H1 (cell line): ENCODE data around the gene FOXA2. TPM values are rescaled to one million over a fixed set of nuclear protein-coding genes. Genes with fewer than 3 reads are reported as not detected.

ENCODE experiments used
- CTCF ChIA-PET: fragments of 300-600 bp; sonication (Branson Sonifier 250); formaldehyde crosslinking; loops from one replicate; lab custom pipeline; 2021; ENCODE audit not compliant: partially characterized antibody; lab: Charles Lee
- POLR2A ChIA-PET: fragments of 300-600 bp; sonication (Branson Sonifier 250); formaldehyde crosslinking; loops from one replicate; lab custom pipeline; 2021; ENCODE audit warnings: inconsistent platforms; ENCODE audit not compliant: partially characterized antibody; lab: Charles Lee
- DNase-seq, 2 experiments: peaks; one replicate each; pipeline versions ENCODE4 v3.0.0 to v3.0.0-alpha.2; 2010 to 2022; ENCODE audit warnings: low spot score in 2 of 2, low read depth in 1 of 2, mixed read lengths in 1 of 2
- FAIRE-seq: peaks from 2 replicates; lab custom pipeline; 2011; peaks lifted over from hg19 to GRCh38; lab: Jason Lieb, UNC
- H2AFZ ChIP-seq: 2 replicates; pipeline ENCODE4 v1.8.1; 2012; ENCODE audit warnings: low read length, inconsistent platforms
- H2AK5ac ChIP-seq: 2 replicates; pipeline ENCODE4 v1.6.1; 2013; ENCODE audit warnings: low read depth, low read length
- H2BK120ac ChIP-seq: replicated peaks from 2 replicates; pipeline ENCODE3; 2013; ENCODE audit warnings: low read depth, low read length, inconsistent platforms
- H2BK12ac ChIP-seq: 2 replicates; pipeline ENCODE4 v1.6.1; 2013; ENCODE audit warnings: low read depth, low read length
- H2BK15ac ChIP-seq: 2 replicates; pipeline ENCODE4 v1.6.1; 2013; ENCODE audit warnings: low read length
- H2BK20ac ChIP-seq: 2 replicates; pipeline ENCODE4 v1.6.1; 2013; ENCODE audit warnings: low read length
- H2BK5ac ChIP-seq: 2 replicates; pipeline ENCODE4 v1.6.1; 2013; ENCODE audit warnings: low read depth, low read length
- H3K14ac ChIP-seq: 2 replicates; pipeline ENCODE4 v1.6.1; 2013; ENCODE audit warnings: inconsistent platforms; ENCODE audit not compliant: insufficient read length
- H3K18ac ChIP-seq: 2 replicates; pipeline ENCODE4 v1.6.1; 2013; ENCODE audit warnings: low read length; ENCODE audit errors: extremely low read depth
- H3K23ac ChIP-seq: 2 replicates; pipeline ENCODE4 v1.6.1; 2013; ENCODE audit warnings: inconsistent platforms; ENCODE audit not compliant: insufficient read length
- H3K23me2 ChIP-seq: 2 replicates; pipeline ENCODE4 v1.6.1; 2013; ENCODE audit warnings: low read depth, low read length
- H3K27ac ChIP-seq: 2 replicates; pipeline ENCODE4 v1.6.1; 2011; ENCODE audit warnings: low read depth, low read length, inconsistent platforms
- H3K27me3 ChIP-seq, 4 experiments: replicated peaks in 1 of 4; 1 replicate in 1 of 4; 2 replicates in 3 of 4; pipeline versions ENCODE4 v1.6.1 to v1.8.1; 2011 to 2013; ENCODE audit warnings: low read length in 3 of 4, mild to moderate bottlenecking in 3 of 4, inconsistent platforms in 2 of 4, mixed read lengths in 2 of 4, moderate library complexity in 1 of 4; ENCODE audit not compliant: control insufficient read depth in 3 of 4, insufficient read depth in 3 of 4; ENCODE audit errors: extremely low read depth in 1 of 4
- H3K36me3 ChIP-seq, 4 experiments: 2 replicates each; pipeline versions ENCODE4 v1.6.1 to v1.8.1; 2011 to 2013; ENCODE audit warnings: mild to moderate bottlenecking in 4 of 4, low read length in 3 of 4, moderate library complexity in 2 of 4, control low read depth in 1 of 4, inconsistent platforms in 1 of 4; ENCODE audit not compliant: insufficient read depth in 4 of 4, control insufficient read depth in 2 of 4
- H3K4ac ChIP-seq: replicated peaks from 2 replicates; pipeline ENCODE3; 2013; ENCODE audit warnings: low read length, low read depth, mixed read lengths, inconsistent platforms; ENCODE audit not compliant: insufficient read length
- H3K4me1 ChIP-seq, 4 experiments: replicated peaks in 1 of 4; 1 replicate in 1 of 4; 2 replicates in 3 of 4; pipeline versions ENCODE4 v1.6.1 to v1.8.1; 2011 to 2013; ENCODE audit warnings: low read length in 3 of 4, inconsistent platforms in 2 of 4, mixed read lengths in 1 of 4; ENCODE audit not compliant: insufficient read depth in 4 of 4, control insufficient read depth in 3 of 4
- H3K4me2 ChIP-seq, 2 experiments: 2 replicates each; pipeline versions ENCODE4 v1.6.1 to v1.8.1; 2011 to 2013; ENCODE audit warnings: low read depth in 2 of 2, low read length in 2 of 2, control low read depth in 1 of 2, inconsistent platforms in 1 of 2, mild to moderate bottlenecking in 1 of 2; ENCODE audit not compliant: insufficient read depth in 1 of 2
- H3K4me3 ChIP-seq, 4 experiments: fragments of 200-600, 300-600 bp in 1 of 4; sonication (generic), shearing (Covaris generic), sonication (Bioruptor Twin) in 1 of 4; 2 replicates each; pipeline versions ENCODE4 v1.5.1 to v1.8.1; 2011 to 2016; ENCODE audit warnings: low read length in 4 of 4, low read depth in 3 of 4, control low read depth in 2 of 4, inconsistent platforms in 2 of 4, mild to moderate bottlenecking in 2 of 4, mixed read lengths in 1 of 4, moderate library complexity in 1 of 4; ENCODE audit not compliant: insufficient read depth in 2 of 4; ENCODE audit errors: extremely low read depth in 1 of 4
- H3K56ac ChIP-seq: replicated peaks from 2 replicates; pipeline ENCODE3; 2013; ENCODE audit warnings: low read depth, mild to moderate bottlenecking, mixed read lengths, low read length, inconsistent platforms; ENCODE audit not compliant: insufficient read length
- H3K79me1 ChIP-seq: 2 replicates; pipeline ENCODE4 v1.6.1; 2013; ENCODE audit warnings: low read depth, low read length, control low read depth
- H3K79me2 ChIP-seq, 2 experiments: 2 replicates each; pipeline versions ENCODE4 v1.6.1 to v1.8.1; 2012 to 2013; ENCODE audit warnings: low read length in 2 of 2, mild to moderate bottlenecking in 2 of 2, inconsistent platforms in 1 of 2; ENCODE audit not compliant: insufficient read depth in 2 of 2, control insufficient read depth in 1 of 2
- H3K9ac ChIP-seq, 4 experiments: replicated peaks in 1 of 4; 1 replicate in 1 of 4; 2 replicates in 3 of 4; pipeline versions ENCODE4 v1.6.1 to v1.8.1; 2011 to 2013; ENCODE audit warnings: low read depth in 3 of 4, low read length in 3 of 4, control low read depth in 2 of 4, mild to moderate bottlenecking in 2 of 4, moderate library complexity in 2 of 4, inconsistent platforms in 1 of 4; ENCODE audit errors: extremely low read depth in 1 of 4
- H3K9me3 ChIP-seq, 2 experiments: 2 replicates each; pipeline versions ENCODE4 v1.6.1 to v1.8.1; 2012 to 2013; ENCODE audit warnings: mild to moderate bottlenecking in 2 of 2, moderate library complexity in 2 of 2, control low read depth in 1 of 2, inconsistent platforms in 1 of 2, low read depth in 1 of 2, low read length in 1 of 2, mixed read lengths in 1 of 2; ENCODE audit not compliant: insufficient read depth in 2 of 2
- H4K20me1 ChIP-seq, 2 experiments: replicated peaks in 1 of 2; 2 replicates each; pipeline versions ENCODE3 to v1.8.1; 2011 to 2013; ENCODE audit warnings: inconsistent platforms in 2 of 2, low read length in 2 of 2, mild to moderate bottlenecking in 1 of 2; ENCODE audit not compliant: insufficient read depth in 2 of 2, control insufficient read depth in 1 of 2
- H4K5ac ChIP-seq: 2 replicates; pipeline ENCODE4 v1.6.1; 2013; ENCODE audit warnings: low read length, low read depth, mixed read lengths, inconsistent platforms; ENCODE audit not compliant: insufficient read length
- H4K8ac ChIP-seq: 2 replicates; pipeline ENCODE4 v1.8.0; 2013; ENCODE audit warnings: mild to moderate bottlenecking, moderate library complexity, low read length, inconsistent platforms; ENCODE audit not compliant: insufficient read depth; ENCODE audit errors: extremely low read depth
- H4K91ac ChIP-seq: replicated peaks from 2 replicates; pipeline ENCODE3; 2013; ENCODE audit warnings: low read length, mixed read lengths, inconsistent platforms; ENCODE audit not compliant: insufficient read length
- ATF2 ChIP-seq: IDR thresholded peaks from 2 replicates; pipeline ENCODE4 v1.6.1; 2012; ENCODE audit warnings: low read length, inconsistent platforms
- CHD1 ChIP-seq: IDR thresholded peaks from 2 replicates; pipeline ENCODE4 v1.6.1; 2012; ENCODE audit warnings: low read depth, low read length, improper control_type of control experiment
- CHD2 ChIP-seq: IDR thresholded peaks from 2 replicates; pipeline ENCODE4 v1.6.1; 2012; ENCODE audit warnings: low read length, improper control_type of control experiment
- CTBP2 ChIP-seq: IDR thresholded peaks from 2 replicates; pipeline ENCODE4 v1.7.0; 2011; ENCODE audit warnings: borderline replicate concordance, mild to moderate bottlenecking, moderate library complexity, mixed read lengths, low read length; ENCODE audit not compliant: insufficient read depth, insufficient read length
- EZH2 ChIP-seq: fragments of 200-600 bp; sonication (generic); IDR thresholded peaks from 2 replicates; pipeline ENCODE4 v1.7.1; 2012; ENCODE audit warnings: low read depth, mild to moderate bottlenecking, moderate library complexity, low read length, inconsistent platforms; ENCODE audit not compliant: severe bottlenecking
- HDAC2 ChIP-seq, 2 experiments: fragments of 300-600 bp in 1 of 2; sonication (generic) in 1 of 2; IDR thresholded peaks; 2 replicates each; pipeline ENCODE4 v1.6.1; 2011 to 2012; ENCODE audit warnings: low read depth in 2 of 2, low read length in 2 of 2, mild to moderate bottlenecking in 2 of 2, moderate library complexity in 2 of 2, borderline replicate concordance in 1 of 2, inconsistent platforms in 1 of 2
- KDM1A ChIP-seq: fragments of 200-600, 300-600 bp; sonication (generic); IDR thresholded peaks from 2 replicates; pipeline ENCODE4 v1.7.1; 2016; ENCODE audit warnings: mild to moderate bottlenecking, low read length, borderline replicate concordance
- PHF8 ChIP-seq: fragments of 200-600 bp; sonication (generic); conservative IDR thresholded peaks from 2 replicates; pipeline ENCODE4 v1.7.1; 2012; ENCODE audit warnings: low read depth, mild to moderate bottlenecking, inconsistent platforms, low read length, moderate library complexity
- POU5F1 ChIP-seq: IDR thresholded peaks from 2 replicates; pipeline ENCODE4 v1.6.1; 2011; ENCODE audit warnings: low read depth, mild to moderate bottlenecking, low read length, moderate library complexity
- RNF2 ChIP-seq: fragments of 200-900, 300-1000 bp; sonication (generic); IDR thresholded peaks from 2 replicates; pipeline ENCODE4 v1.7.1; 2016; ENCODE audit warnings: borderline replicate concordance, low read depth, mild to moderate bottlenecking, antibody characterized with exemption, low read length; ENCODE audit not compliant: poor library complexity, severe bottlenecking; ENCODE audit errors: missing control alignments
- TAF1 ChIP-seq: IDR thresholded peaks from 2 replicates; pipeline ENCODE4 v1.6.1; 2011; ENCODE audit warnings: mild to moderate bottlenecking, low read depth, low read length
- WGBS, 2 experiments: shearing (Covaris generic) in 1 of 2; methylation state at CpG; one replicate each; pipeline versions ENCODE4 v1.1.6 to v1.1.7; 2013 to 2015; ENCODE audit warnings: low lambda C conversion rate in 2 of 2, mixed read lengths in 2 of 2, inconsistent platforms in 1 of 2, low coverage in 1 of 2, missing lambda C conversion rate in 1 of 2; ENCODE audit not compliant: insufficient replicate concordance in 2 of 2, insufficient coverage in 1 of 2, insufficient read length in 1 of 2; ENCODE audit errors: extremely low coverage in 1 of 2, missing lambda C conversion rate in 1 of 2; 5-methylcytosine and 5-hydroxymethylcytosine counted together
- polyA plus RNA-seq, 7 experiments: library from polyadenylated mRNA; depleted of rRNA in 3 of 7; stranded (reverse) in 5 of 7; unstranded in 2 of 7; fragments of >200 nt in 5 of 7; fragments of 200-250 nt in 2 of 7; gene quantifications; 1 replicate in 5 of 7; 2 replicates in 1 of 7; 4 replicates in 1 of 7; pipeline versions ENCODE4 v1.2.1 to v1.2.3, GENCODE V29; 2011 to 2013; ENCODE audit warnings: missing spikeins in 2 of 7, mixed read lengths in 2 of 7
- total RNA-seq: library from RNA; stranded (reverse); fragmentation: NEBNext Ultra II Directional; extraction: Animal tissue kit (Norgen Biotek cat#: 25700); gene quantifications from 2 replicates; pipeline ENCODE4 v1.2.1, GENCODE V29; 2021

The FOXA2 gene
- total and polyA plus RNA-seq, 2 of the 8 experiments (the other 6 are each of a cell fraction or from before 2014, with no cell fraction given) = not detected

- FAIRE-seq = no peak
- H2BK12ac ChIP-seq = no peak overlapping the region
These were observed 43.5 kb downstream of the FOXA2 start for GRCh38 chr20:22540832-22541231.

More at GRCh38 chr20:22540832-22541231, 43.5 kb downstream of the FOXA2 start:
- Histone ChIP-seq H3K27me3 (no peaks in the 10 kb centered on the region), H3K23ac (no peak overlapping the region), H3K18ac (no peak overlapping the region), H3K4ac (no peak overlapping the region), H3K23me2 (peaks cover 3% of the 10 kb centered on the region; the same call in 1 of the 2 replicates), H3K79me1 (no peaks in the 10 kb centered on the region), H2AK5ac (no peak overlapping the region), H3K9ac (no peak overlapping the region), H2BK120ac (no peak overlapping the region), H3K27ac (no peak overlapping the region), H3K14ac (no peak overlapping the region), H4K91ac (no peak overlapping the region), H3K56ac (no peak overlapping the region), H3K4me2 (no peak overlapping the region), H3K4me1 (no peaks in the 10 kb centered on the region), H2AFZ (no peak overlapping the region), H2BK15ac (no peak overlapping the region), H4K20me1 (no peaks in the 10 kb centered on the region), H3K9me3 (no peaks in the 10 kb centered on the region), H3K36me3 (no peaks in the 10 kb centered on the region), H3K79me2 (no peaks in the 10 kb centered on the region), H4K5ac (no peak overlapping the region), H3K4me3 (no peak overlapping the region), H2BK5ac (no peak overlapping the region), H2BK20ac (no peak overlapping the region), H4K8ac (no peak overlapping the region)
- ChIA-PET CTCF (no interaction called here), POLR2A (no interaction called here)
- no peak for DNase-seq
- TF ChIP-seq RNF2 = no peak
- no peak for TF ChIP-seq HDAC2 (IDR thresholded peaks at IDR 0.05; ENCODE audit: borderline replicate concordance in 1 of 2, low read depth in 2 of 2, low read length in 2 of 2)
- TF ChIP-seq ATF2 = no peak
- no peak for TF ChIP-seq KDM1A
- no peak for TF ChIP-seq TAF1
- TF ChIP-seq CHD1 = no peak
- no peak for TF ChIP-seq CHD2
- TF ChIP-seq EZH2 = no peak
- no peak for TF ChIP-seq POU5F1
- TF ChIP-seq CTBP2 = no peak
- TF ChIP-seq PHF8 = no peak
- WGBS, 2 experiments = 74% methylated on average over 10 of the region's 10 CpGs; no CpG with 5 or more reads in 1 of the 2 experiments
